HFF-Myc (cell line): ENCODE results near the gene CDC42SE1.

ENCODE experiments used
- DNase-seq: peaks from one replicate; pipeline ENCODE4 v3.0.0-alpha.2; 2011; ENCODE audit warnings: low read depth; ENCODE audit errors: extremely low read depth
- H3K4me3 ChIP-seq: replicated peaks from 2 replicates; pipeline ENCODE4 v1.5.1; 2011; ENCODE audit warnings: low read depth, mild to moderate bottlenecking, control low read depth, low read length
- CTCF ChIP-seq: IDR thresholded peaks from 2 replicates; pipeline ENCODE4 v1.5.1; 2012; ENCODE audit warnings: mild to moderate bottlenecking, low read depth, low read length, control low read depth; ENCODE audit errors: missing control alignments

The CDC42SE1 gene

GRCh38 chr1:151003180-151003579, 56.2 kb downstream of the CDC42SE1 start:
- no peak for DNase-seq
- no peak for TF ChIP-seq CTCF
- no peak overlapping the region for H3K4me3 ChIP-seq

GRCh38 chr1:151002611-151003010, 56.8 kb downstream of the CDC42SE1 start:
- TF ChIP-seq CTCF: no peak
- no peak for DNase-seq
- no peak overlapping the region for H3K4me3 ChIP-seq

GRCh38 chr1:151002051-151002450, 57.4 kb downstream of the CDC42SE1 start:
- DNase-seq: no peak
- no peak for TF ChIP-seq CTCF
- no peak overlapping the region for H3K4me3 ChIP-seq

GRCh38 chr1:151001602-151002001, 57.8 kb downstream of the CDC42SE1 start:
- DNase-seq: no peak
- no peak overlapping the region for H3K4me3 ChIP-seq
- TF ChIP-seq CTCF: no peak
